K562 (cell line): ENCODE data around the gene ACP6. TPM values are rescaled to one million over a fixed set of nuclear protein-coding genes. Genes with fewer than 3 reads are reported as not detected.

ENCODE experiments used
- ATAC-seq: fragments of 200-7000 bp; cut with Tn5 transposase; 3 replicates; pipeline ENCODE4 v1.9.1; 2020; ENCODE audit warnings: moderate library complexity
- BruUV-seq: library from RNA; stranded (reverse); fragments of 400-500 nt; replicated peaks from 2 replicates; lab custom pipeline; 2021; lab: Mats Ljungman, UMichigan
- CTCF ChIA-PET: fragments of 300-600 bp; formaldehyde crosslinking; extraction: SDS; loops from one replicate; lab custom pipeline; 2021; ENCODE audit warnings: low intra/inter-chr PET ratio; lab: Yijun Ruan, JAX
- POLR2A ChIA-PET: fragments of 300-600, 350-650 bp; sonication (Branson Sonifier 250); formaldehyde crosslinking; extraction: SDS; loops from one replicate; lab custom pipeline; 2021; ENCODE audit warnings: antibody characterized with exemption, inconsistent platforms; lab: Yijun Ruan, JAX
- DNase-seq, 4 experiments: peaks; one replicate each; pipeline versions ENCODE4 v3.0.0 to v3.0.0-alpha.2; 2011 to 2018; ENCODE audit warnings: low spot score in 3 of 4, mixed read lengths in 3 of 4; ENCODE audit errors: extremely low read depth in 1 of 4
- FAIRE-seq: peaks from 2 replicates; lab custom pipeline; 2011; peaks lifted over from hg19 to GRCh38; lab: Jason Lieb, UNC
- H2AFZ ChIP-seq: 2 replicates; pipeline ENCODE4 v1.6.0; 2011; ENCODE audit warnings: low read depth, low read length, control low read depth, inconsistent platforms
- H3K27ac ChIP-seq: fragments of 200-600 bp; 3 replicates; pipeline ENCODE4 v1.8.0; 2011; ENCODE audit warnings: low read depth, mild to moderate bottlenecking, control low read depth, inconsistent platforms, low read length, moderate library complexity, mixed read lengths; ENCODE audit errors: extremely low read depth
- H3K27me3 ChIP-seq, 2 experiments: fragments of 300-600 bp in 1 of 2; 2 replicates in 1 of 2; 3 replicates in 1 of 2; pipeline versions ENCODE4 v1.6.0 to v1.8.0; 2011; ENCODE audit warnings: inconsistent platforms in 2 of 2, low read length in 2 of 2, mild to moderate bottlenecking in 1 of 2, mixed read lengths in 1 of 2, moderate library complexity in 1 of 2; ENCODE audit not compliant: control insufficient read depth in 2 of 2, insufficient read depth in 2 of 2
- H3K36me3 ChIP-seq: fragments of 300-600 bp; 3 replicates; pipeline ENCODE4 v1.8.0; 2011; ENCODE audit warnings: mild to moderate bottlenecking, low read length, inconsistent platforms; ENCODE audit not compliant: control insufficient read depth, insufficient read depth
- H3K4me1 ChIP-seq, 2 experiments: fragments of 200-600 bp in 1 of 2; replicated peaks in 1 of 2; 2 replicates in 1 of 2; 3 replicates in 1 of 2; pipeline versions ENCODE4 v1.5.1 to v1.8.0; 2011; ENCODE audit warnings: inconsistent platforms in 2 of 2, low read length in 2 of 2, mild to moderate bottlenecking in 1 of 2, mixed read lengths in 1 of 2, moderate library complexity in 1 of 2; ENCODE audit not compliant: control insufficient read depth in 2 of 2, insufficient read depth in 2 of 2
- H3K4me2 ChIP-seq: 2 replicates; pipeline ENCODE4 v1.6.1; 2011; ENCODE audit warnings: low read length, control low read depth, inconsistent platforms, mixed read lengths; ENCODE audit not compliant: insufficient read depth
- H3K4me3 ChIP-seq: fragments of 200-600 bp; sonication (generic), shearing (Covaris generic); 2 replicates; pipeline ENCODE4 v1.5.1; 2016; ENCODE audit warnings: control low read depth, inconsistent platforms
- H3K79me2 ChIP-seq: fragments of 200-600 bp; 3 replicates; pipeline ENCODE4 v1.8.0; 2011; ENCODE audit warnings: low read length, inconsistent platforms; ENCODE audit not compliant: control insufficient read depth, insufficient read depth
- H3K9ac ChIP-seq, 2 experiments: 2 replicates each; pipeline versions ENCODE4 v1.6.0 to v1.6.1; 2011; ENCODE audit warnings: low read depth in 2 of 2, low read length in 2 of 2, control low read depth in 1 of 2, inconsistent platforms in 1 of 2, mild to moderate bottlenecking in 1 of 2, mixed read lengths in 1 of 2; ENCODE audit not compliant: insufficient read depth in 1 of 2
- H3K9me1 ChIP-seq: one replicate; pipeline ENCODE4 v1.6.0; 2011; ENCODE audit warnings: inconsistent platforms, mild to moderate bottlenecking, low read length, moderate library complexity; ENCODE audit not compliant: control insufficient read depth, insufficient read depth
- H3K9me3 ChIP-seq: replicated peaks from 2 replicates; pipeline ENCODE4 v1.5.1; 2011; ENCODE audit warnings: low read depth, low read length, inconsistent platforms; ENCODE audit not compliant: control insufficient read depth, insufficient read depth
- H4K20me1 ChIP-seq: replicated peaks from 2 replicates; pipeline ENCODE4 v1.6.1; 2011; ENCODE audit warnings: low read length, inconsistent platforms, mixed read lengths; ENCODE audit not compliant: control insufficient read depth, insufficient read depth
- ATF1 ChIP-seq, 2 experiments: fragments of 450-650 bp in 1 of 2; IDR thresholded peaks; 2 replicates each; pipeline ENCODE4 v1.6.1; 2016; ENCODE audit warnings: missing compliant biosample characterization in 1 of 2, missing genetic modification characterization in 1 of 2
- ATF4 ChIP-seq: fragments of 450-650 bp; formaldehyde crosslinking; IDR thresholded peaks from 2 replicates; pipeline ENCODE4 v1.4.0; 2022; ENCODE audit warnings: mild to moderate bottlenecking, moderate library complexity
- FOSL1 ChIP-seq: fragments of 200-800 bp; sonication (Bioruptor generic); conservative IDR thresholded peaks from 2 replicates; pipeline ENCODE4 v1.6.1; 2016; ENCODE audit warnings: missing genetic modification characterization, missing compliant biosample characterization
- FOXA1 ChIP-seq: fragments of 450-650 bp; IDR thresholded peaks from 2 replicates; pipeline ENCODE4 v1.6.1; 2016; ENCODE audit warnings: mild to moderate bottlenecking, borderline replicate concordance
- FOXJ2 ChIP-seq: fragments of 200-800 bp; sonication (Bioruptor generic); IDR thresholded peaks from 2 replicates; pipeline ENCODE4 v1.6.1; 2016; ENCODE audit warnings: missing genetic modification characterization, missing compliant biosample characterization
- GTF2E2 ChIP-seq: fragments of 200-800 bp; sonication (Bioruptor generic); IDR thresholded peaks from 2 replicates; pipeline ENCODE4 v1.6.1; 2016; ENCODE audit warnings: missing genetic modification characterization, missing compliant biosample characterization
- LARP7 ChIP-seq: fragments of 450-650 bp; IDR thresholded peaks from 2 replicates; pipeline ENCODE4 v1.6.1; 2016
- NFIC ChIP-seq: fragments of 450-650 bp; IDR thresholded peaks from 2 replicates; pipeline ENCODE4 v1.6.1; 2017; ENCODE audit warnings: mild to moderate bottlenecking, inconsistent platforms
- NFYB ChIP-seq: IDR thresholded peaks from 2 replicates; pipeline ENCODE4 v1.6.1; 2011; ENCODE audit warnings: mild to moderate bottlenecking, moderate library complexity; ENCODE audit not compliant: insufficient read length; ENCODE audit errors: extremely low read depth
- ZNF263 ChIP-seq: sonication (generic); formaldehyde crosslinking; IDR thresholded peaks from 2 replicates; pipeline ENCODE4 v1.8.0; 2022; ENCODE audit warnings: mild to moderate bottlenecking, missing genetic modification reagents, borderline replicate concordance
- WGBS: fragments of 100-300 bp; shearing (Covaris generic); methylation state at CpG from one replicate; pipeline ENCODE4 v1.1.6; 2016; ENCODE audit warnings: low coverage, mixed read lengths; ENCODE audit not compliant: insufficient coverage; ENCODE audit errors: missing lambda C conversion rate; 5-methylcytosine and 5-hydroxymethylcytosine counted together
- in situ Hi-C: fragments of 300-500 bp; cut with MboI; formaldehyde crosslinking; loops from 4 replicates; pipeline ENCODE4 v1.15.0; 2018; ENCODE audit warnings: inconsistent platforms, mixed read lengths
- intact Hi-C: fragments of 100-400 bp; cut with micrococcal nuclease; formaldehyde crosslinking; loops from 2 replicates; pipeline ENCODE4 v1.14.2; 2022
- polyA plus RNA-seq, 8 experiments: library from polyadenylated mRNA; depleted of rRNA in 4 of 8; stranded (reverse) in 5 of 8; unstranded in 3 of 8; fragments of >200 nt; fragmentation: Nextera tagmentation in 2 of 8; fragmentation: Illumina TruSeq in 1 of 8; extraction: Ambion mirVana in 2 of 8; extraction: Trizol in 1 of 8; gene quantifications; 2 replicates each; pipeline versions ENCODE4 v1.2.1 to v1.2.3, GENCODE V29; 2011 to 2014; ENCODE audit warnings: inconsistent platforms in 1 of 8, missing spikeins in 1 of 8
- total RNA-seq, 7 experiments: library from RNA; depleted of rRNA in 6 of 7; stranded (reverse); fragments of >200 nt in 6 of 7; fragmentation: Illumina TruSeq in 2 of 7; extraction: Trizol in 2 of 7; gene quantifications; 2 replicates each; pipeline versions ENCODE4 v1.2.1 to v1.2.3, GENCODE V29; 2011 to 2021; ENCODE audit warnings: low replicate concordance in 1 of 7

The ACP6 gene
- total and polyA plus RNA-seq, 9 of the 15 experiments (the other 6 are each of a cell fraction or from before 2014, with no cell fraction given), result 0.05 to 1.4 (median 0.49) TPM

GRCh38 chr1:147613506-147613905 is 56.8 kb downstream of the ACP6 start:
- ChIA-PET CTCF (no interaction called here), POLR2A (no interaction called here)
- Histone ChIP-seq H3K27me3 (no peaks in the 10 kb centered on the region), H3K79me2 (no peaks in the 10 kb centered on the region), H3K4me3 (no peak overlapping the region), H3K9me3 (no peaks in the 10 kb centered on the region), H3K4me1 (no peaks in the 10 kb centered on the region; a peak in 1 of 5 replicates), H3K4me2 (no peak overlapping the region), H4K20me1 (no peaks in the 10 kb centered on the region), H3K9me1 (no peaks in the 10 kb centered on the region), H3K36me3 (peaks cover 9% of the 10 kb centered on the region; the same call in 2 of the 3 replicates), H3K9ac (no peak overlapping the region), H3K27ac (no peak overlapping the region), H2AFZ (no peak overlapping the region)
- DNase-seq (no peak), FAIRE-seq (no peak), ATAC-seq (no peak)
- no peak for TF ChIP-seq ZNF263 (CRISPR knock-in tag)
- no peak for TF ChIP-seq NFYB
- no peak for TF ChIP-seq NFIC
- TF ChIP-seq GTF2E2, result no peak
- no peak for TF ChIP-seq ATF1 (CRISPR knock-in tag; IDR thresholded peaks at IDR 0.05)
- TF ChIP-seq ATF1 (tag; IDR thresholded peaks at IDR 0.05), result no peak
- no peak for TF ChIP-seq ATF4
- in situ Hi-C loops, result no loop called here
- BruUV-seq, result no TSS peak
- intact Hi-C loops, result no loop called here

DNA sequence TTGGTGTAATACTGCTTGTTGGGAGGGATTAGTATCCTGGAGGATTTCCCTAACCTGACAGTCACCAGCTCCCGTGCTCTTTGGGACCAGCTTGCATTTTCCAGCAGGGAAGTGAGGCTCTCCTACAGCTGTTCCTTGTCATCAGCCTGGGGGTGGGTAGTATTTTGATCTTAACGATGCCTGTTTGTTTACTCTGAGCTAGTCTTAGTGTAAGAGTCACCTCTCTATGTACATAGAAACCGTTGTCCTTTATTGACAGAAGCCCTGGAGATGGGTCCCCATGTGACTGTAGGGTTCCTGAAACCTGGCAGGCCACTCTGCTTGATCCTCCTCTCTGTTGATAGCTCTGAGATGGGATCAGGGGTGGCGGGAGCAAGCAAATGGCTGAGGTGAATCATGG is 58.0 kb downstream of the ACP6 start:
- FAIRE-seq (no peak), DNase-seq (no peak), ATAC-seq (no peak)
- peaks cover 11% of the 10 kb centered on the region; the same call in 2 of the 3 replicates for H3K36me3 ChIP-seq
- H4K20me1 ChIP-seq, result no peaks in the 10 kb centered on the region
- no peaks in the 10 kb centered on the region for H3K9me3 ChIP-seq
- WGBS, result 37% methylated on average over 4 of the region's 4 CpGs
- in situ Hi-C loops (no loop called here), intact Hi-C loops (no loop called here)
- H3K27ac ChIP-seq, result no peak overlapping the region
- CTCF ChIA-PET, result no interaction called here
- no peaks in the 10 kb centered on the region; a peak in 1 of 5 replicates for H3K4me1 ChIP-seq
- no peak overlapping the region for H3K4me3 ChIP-seq
- H3K27me3 ChIP-seq, result no peaks in the 10 kb centered on the region
- H2AFZ ChIP-seq, result no peak overlapping the region
- no peaks in the 10 kb centered on the region for H3K9me1 ChIP-seq
- no peak overlapping the region for H3K4me2 ChIP-seq
- POLR2A ChIA-PET, result interaction anchor here (0.7 kb wide), 1 partner anchor 365 kb away, joined by 3 read pairs; no protein-coding TSS in a partner anchor
- BruUV-seq, result no TSS peak
- no peaks in the 10 kb centered on the region for H3K79me2 ChIP-seq
- H3K9ac ChIP-seq, result no peak overlapping the region
- no peak for TF ChIP-seq LARP7
- TF ChIP-seq FOXA1, result peak; percentile 38; the same call in 1 of the 2 replicates
- TF ChIP-seq FOSL1 (tag), result 0 out of 2 replicates have a peak, but pooled peaks have one; percentile 24
- peak; percentile 97 for TF ChIP-seq FOXJ2
